Lung (tissue), 12 donors: ENCODE results near the gene RABGAP1L. TPM values are rescaled to one million over a fixed set of nuclear protein-coding genes. Genes with fewer than 3 reads are reported as not detected.
A peak's percentile ranks its signal among the peaks of the same experiment; 100 is the strongest.

Experiments
- ATAC-seq: fragments of 200-7000 bp; cut with Tn5 transposase; one replicate; pipeline ENCODE4 v1.9.1; 2020; ENCODE audit warnings: moderate number of reproducible peaks; ENCODE audit not compliant: insufficient read depth, low FRiP score
- DNase-seq, 3 donors: peaks; one replicate each; pipeline ENCODE4 v3.0.0-alpha.2; 2013 to 2017
- H3K27ac ChIP-seq, 2 donors: one replicate each; pipeline ENCODE4 v1.5.1; 2013; ENCODE audit warnings: mild to moderate bottlenecking in 2 of 2, moderate library complexity in 2 of 2, control low read depth in 1 of 2, inconsistent platforms in 1 of 2, low read depth in 1 of 2, low read length in 1 of 2
- H3K27me3 ChIP-seq, 3 donors: one replicate each; pipeline ENCODE4 v1.5.1; 2013; ENCODE audit warnings: low read length in 2 of 3; ENCODE audit not compliant: control insufficient read depth in 3 of 3, insufficient read depth in 3 of 3
- H3K36me3 ChIP-seq, 4 donors: one replicate each; pipeline ENCODE4 v1.5.1; 2013; ENCODE audit warnings: low read length in 4 of 4, mild to moderate bottlenecking in 1 of 4, moderate library complexity in 1 of 4; ENCODE audit not compliant: control insufficient read depth in 4 of 4, insufficient read depth in 4 of 4
- H3K4me1 ChIP-seq, 5 donors: one replicate each; pipeline ENCODE4 v1.5.1; 2013; ENCODE audit warnings: low read length in 5 of 5, mild to moderate bottlenecking in 2 of 5, moderate library complexity in 1 of 5; ENCODE audit not compliant: control insufficient read depth in 5 of 5, insufficient read depth in 5 of 5
- H3K4me3 ChIP-seq: one replicate; pipeline ENCODE4 v1.5.1; 2013; ENCODE audit warnings: mild to moderate bottlenecking, control low read depth, moderate library complexity
- H3K9ac ChIP-seq, 2 donors: one replicate each; pipeline ENCODE4 v1.5.1; 2013; ENCODE audit warnings: low read length in 2 of 2, control low read depth in 1 of 2; ENCODE audit not compliant: insufficient read depth in 1 of 2
- H3K9me3 ChIP-seq, 4 donors: one replicate each; pipeline ENCODE4 v1.5.1; 2013; ENCODE audit warnings: low read length in 3 of 4, mild to moderate bottlenecking in 1 of 4, moderate library complexity in 1 of 4; ENCODE audit not compliant: control insufficient read depth in 4 of 4, insufficient read depth in 3 of 4
- CTCF ChIP-seq: IDR thresholded peaks from 2 replicates; pipeline ENCODE4 v1.5.1; 2012; ENCODE audit warnings: mild to moderate bottlenecking; ENCODE audit errors: control extremely low read depth, extremely low read depth
- WGBS, 2 donors: extraction: QIAGEN DNeasy Blood & Tissue Kit; methylation state at CpG; one replicate each; pipeline ENCODE4 v1.1.7; 2013; 5-methylcytosine and 5-hydroxymethylcytosine counted together
- polyA plus RNA-seq, 2 donors: library from polyadenylated mRNA; stranded (reverse); fragments of 200-250 nt; gene quantifications; one replicate each; pipeline ENCODE4 v1.2.1, GENCODE V29; 2013
- total RNA-seq, 2 donors: library from RNA; depleted of rRNA in 1 of 2; stranded (reverse); fragments of >200 nt in 1 of 2; gene quantifications; one replicate each; pipeline ENCODE4 v1.2.1, GENCODE V29; 2014 to 2021
- donor health status: control.
- donor health status: control.
- donor health status: Bipolar disorder and iron deficiency.
- donor health status: healthy.
- donor health status: DM: yes; HTN: yes; CAD: no.

Gene RABGAP1L
- total and polyA plus RNA-seq, 4 donors: 16.0 to 123 (median 44.5) TPM

GRCh38 chr1:174764191-174764590 lies 604.9 kb downstream of the RABGAP1L start:
- DNase-seq: peak in 2 of 3 donors; percentile 54 to 61
- TF ChIP-seq CTCF: no peak
- H3K9ac ChIP-seq: no peak overlapping the region
- no peaks in the 10 kb centered on the region for H3K27me3 ChIP-seq
- H3K36me3 ChIP-seq: peaks cover 0 to 2% (median 0%) of the 10 kb centered on the region in 4 donors
- H3K4me3 ChIP-seq: no peak overlapping the region
- no peak overlapping the region for H3K27ac ChIP-seq
- 87 to 92% methylated on average over 2 of the region's 2 CpGs for WGBS, 2 donors
- H3K9me3 ChIP-seq: no peaks in the 10 kb centered on the region
- peaks cover 0 to 2% (median 0%) of the 10 kb centered on the region in 5 donors for H3K4me1 ChIP-seq
- ATAC-seq: no peak

GRCh38 chr1:174766727-174767126 lies 607.4 kb downstream of the RABGAP1L start:
- no peaks in the 10 kb centered on the region for H3K36me3 ChIP-seq
- TF ChIP-seq CTCF: no peak
- no peaks in the 10 kb centered on the region for H3K9me3 ChIP-seq
- no peak overlapping the region for H3K27ac ChIP-seq
- no peaks in the 10 kb centered on the region for H3K27me3 ChIP-seq
- WGBS, 2 donors: 93 to 95% methylated on average over 2 of the region's 2 CpGs
- no peak overlapping the region for H3K9ac ChIP-seq
- no peak for ATAC-seq
- H3K4me1 ChIP-seq: peaks cover 0 to 9% (median 0%) of the 10 kb centered on the region in 5 donors
- DNase-seq: no peak
- H3K4me3 ChIP-seq: no peak overlapping the region

GRCh38 chr1:174768516-174768915 lies 609.2 kb downstream of the RABGAP1L start:
- H3K9ac ChIP-seq: no peak overlapping the region
- DNase-seq: peak in 2 of 3 donors; percentile 19 to 37
- 35 to 51% methylated on average over 2 of the region's 2 CpGs for WGBS, 2 donors
- no peaks in the 10 kb centered on the region for H3K36me3 ChIP-seq
- H3K4me3 ChIP-seq: no peak overlapping the region
- H3K4me1 ChIP-seq: peaks cover 0 to 9% (median 0%) of the 10 kb centered on the region in 5 donors
- H3K27ac ChIP-seq: no peak overlapping the region
- no peaks in the 10 kb centered on the region for H3K27me3 ChIP-seq
- ATAC-seq: no peak
- no peak for TF ChIP-seq CTCF
- H3K9me3 ChIP-seq: no peaks in the 10 kb centered on the region

GRCh38 chr1:174768949-174769348 lies 609.6 kb downstream of the RABGAP1L start:
- no peak for TF ChIP-seq CTCF
- DNase-seq: no peak

More at GRCh38 chr1:174768949-174769348, 609.6 kb downstream of the RABGAP1L start:
- H3K9me3 ChIP-seq: no peaks in the 10 kb centered on the region
- H3K4me1 ChIP-seq: peaks cover 0 to 9% (median 0%) of the 10 kb centered on the region in 5 donors
- WGBS, 2 donors: 77 to 94% methylated on average over 2 of the region's 2 CpGs
- H3K27ac ChIP-seq: no peak overlapping the region
- no peak for ATAC-seq
- H3K9ac ChIP-seq: no peak overlapping the region
- no peaks in the 10 kb centered on the region for H3K36me3 ChIP-seq
- no peak overlapping the region for H3K4me3 ChIP-seq
- no peaks in the 10 kb centered on the region for H3K27me3 ChIP-seq
